ENCODE data around the gene SOX10. TPM values are rescaled to one million over a fixed set of nuclear protein-coding genes. Genes with fewer than 3 reads are reported as not detected.

Gene SOX10
- total and polyA plus RNA-seq, 2 donors (not counting 1 experiment from before 2014, with no cell fraction given): not detected

DNA sequence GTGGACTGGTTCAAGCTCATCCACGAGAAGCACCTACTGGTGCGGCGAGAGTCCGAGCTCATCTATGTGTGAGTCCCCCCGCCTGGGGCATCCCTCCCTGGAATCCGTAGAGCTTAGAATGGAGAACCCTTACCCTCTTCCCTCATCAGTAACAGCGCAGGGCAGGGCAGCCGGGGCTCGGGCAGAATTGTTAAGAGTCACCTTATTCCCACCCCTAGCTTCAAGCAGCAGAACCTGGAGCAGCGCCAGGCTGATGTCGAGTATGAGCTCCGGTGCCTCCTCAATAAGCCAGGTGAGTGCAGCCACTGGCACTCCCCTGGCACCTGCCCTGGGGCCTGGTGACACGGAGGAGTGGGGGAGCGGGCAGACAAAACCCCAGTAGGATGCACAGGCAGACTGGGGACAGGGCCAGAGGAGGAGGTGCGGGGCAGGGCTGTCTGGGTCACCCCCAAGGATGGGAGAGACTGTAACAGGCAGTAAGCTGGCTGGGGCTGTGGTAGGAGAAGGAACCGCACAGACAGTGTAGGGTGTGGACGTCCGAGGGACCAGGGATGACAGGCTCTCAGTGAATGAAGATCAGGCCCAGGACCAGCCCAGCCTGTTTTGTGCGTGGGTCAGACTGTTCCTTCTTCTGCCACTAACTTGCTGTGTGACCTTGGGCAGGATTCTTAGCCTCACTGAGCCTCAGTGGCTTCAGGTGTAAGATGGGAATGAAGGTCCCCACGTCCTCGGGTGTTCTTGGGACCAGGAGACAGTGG is 51.4 kb downstream of the SOX10 start:
- no peak overlapping the region for H3K4me3 ChIP-seq (ENCODE audit: control extremely low read depth in 1 of 5, extremely low read depth in 1 of 5, insufficient read depth in 1 of 5, low read depth in 2 of 5, low read length in 4 of 5)
- H3K9ac ChIP-seq (ENCODE audit: low read length): no peak overlapping the region
- Mint-ChIP-seq H3K27me3 (no peaks in the 10 kb centered on the region), H3K4me1 (peaks cover 19% of the 10 kb centered on the region), H3K4me3 (no peak overlapping the region), H3K27ac (no peak overlapping the region), H3K9me3 (ENCODE audit: insufficient read depth) (no peaks in the 10 kb centered on the region)
- H3K36me3 ChIP-seq (replicated peaks in 1 of 2; ENCODE audit: control extremely low read depth in 1 of 2, control insufficient read depth in 1 of 2, extremely low read depth in 1 of 2, insufficient read depth in 2 of 2, low read length in 1 of 2): peaks cover 0 to 41% of the 10 kb centered on the region in 2 experiments
- 97% methylated on average over 21 of the region's 21 CpGs for WGBS (ENCODE audit: insufficient coverage)
- no peak overlapping the region for H2AFZ ChIP-seq (ENCODE audit: insufficient read depth, low read depth, low read length, poor library complexity, severe bottlenecking)
- H3K27me3 ChIP-seq (replicated peaks in 1 of 4; ENCODE audit: control extremely low read depth in 1 of 4, control insufficient read depth in 3 of 4, insufficient read depth in 4 of 4, low read length in 3 of 4): no peaks in the 10 kb centered on the region
- TF ChIP-seq, protein P1, sequence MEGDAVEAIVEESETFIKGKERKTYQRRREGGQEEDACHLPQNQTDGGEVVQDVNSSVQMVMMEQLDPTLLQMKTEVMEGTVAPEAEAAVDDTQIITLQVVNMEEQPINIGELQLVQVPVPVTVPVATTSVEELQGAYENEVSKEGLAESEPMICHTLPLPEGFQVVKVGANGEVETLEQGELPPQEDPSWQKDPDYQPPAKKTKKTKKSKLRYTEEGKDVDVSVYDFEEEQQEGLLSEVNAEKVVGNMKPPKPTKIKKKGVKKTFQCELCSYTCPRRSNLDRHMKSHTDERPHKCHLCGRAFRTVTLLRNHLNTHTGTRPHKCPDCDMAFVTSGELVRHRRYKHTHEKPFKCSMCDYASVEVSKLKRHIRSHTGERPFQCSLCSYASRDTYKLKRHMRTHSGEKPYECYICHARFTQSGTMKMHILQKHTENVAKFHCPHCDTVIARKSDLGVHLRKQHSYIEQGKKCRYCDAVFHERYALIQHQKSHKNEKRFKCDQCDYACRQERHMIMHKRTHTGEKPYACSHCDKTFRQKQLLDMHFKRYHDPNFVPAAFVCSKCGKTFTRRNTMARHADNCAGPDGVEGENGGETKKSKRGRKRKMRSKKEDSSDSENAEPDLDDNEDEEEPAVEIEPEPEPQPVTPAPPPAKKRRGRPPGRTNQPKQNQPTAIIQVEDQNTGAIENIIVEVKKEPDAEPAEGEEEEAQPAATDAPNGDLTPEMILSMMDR (IDR thresholded peaks at IDR 0.05): no peak
- TF ChIP-seq EZH2 (IDR thresholded peaks at IDR 0.05; ENCODE audit: borderline replicate concordance, insufficient read depth, low read depth, low read length, poor library complexity, severe bottlenecking): no peak
- H4K20me1 ChIP-seq (ENCODE audit: control insufficient read depth, insufficient read depth, low read length, poor library complexity, severe bottlenecking): peaks cover 11% of the 10 kb centered on the region
- DNase-seq: no peak
- H3K9me3 ChIP-seq (ENCODE audit: control extremely low read depth in 1 of 3, control insufficient read depth in 2 of 3, insufficient read depth in 1 of 3, low read length in 2 of 3): no peaks in the 10 kb centered on the region
- H3K4me1 ChIP-seq (ENCODE audit: control insufficient read depth in 2 of 2, insufficient read depth in 2 of 2, low read length in 2 of 2): peaks cover 3 to 12% of the 10 kb centered on the region in 2 donors
- ChIA-PET POLR2A (interaction anchor here (0.5 to 0.6 kb wide), 2 partner anchors 17 to 299 kb away, joined by 3 to 7 read pairs; no protein-coding TSS in a partner anchor), CTCF (interaction anchor here (1.0 to 4.7 kb wide), 6 partner anchors 21 to 115 kb away, joined by 3 to 28 read pairs (median 6); partner anchors contain the start of genes C22orf23, MICALL1 and POLR2F)
- no peak overlapping the region for H3K4me2 ChIP-seq (replicated peaks; ENCODE audit: low read depth, low read length, poor library complexity, severe bottlenecking)
- intact Hi-C loops (cut with micrococcal nuclease): loop anchor here (5.0 kb wide), 1 partner anchor 36 kb away; no protein-coding TSS in a partner anchor
- H3K27ac ChIP-seq (ENCODE audit: low read length in 2 of 2): no peak overlapping the region
- peaks cover 3% of the 10 kb centered on the region for H3K79me2 ChIP-seq (ENCODE audit: control insufficient read depth, insufficient read depth, low read length)
- ATAC-seq (ENCODE audit: low read depth): no peak

DNA sequence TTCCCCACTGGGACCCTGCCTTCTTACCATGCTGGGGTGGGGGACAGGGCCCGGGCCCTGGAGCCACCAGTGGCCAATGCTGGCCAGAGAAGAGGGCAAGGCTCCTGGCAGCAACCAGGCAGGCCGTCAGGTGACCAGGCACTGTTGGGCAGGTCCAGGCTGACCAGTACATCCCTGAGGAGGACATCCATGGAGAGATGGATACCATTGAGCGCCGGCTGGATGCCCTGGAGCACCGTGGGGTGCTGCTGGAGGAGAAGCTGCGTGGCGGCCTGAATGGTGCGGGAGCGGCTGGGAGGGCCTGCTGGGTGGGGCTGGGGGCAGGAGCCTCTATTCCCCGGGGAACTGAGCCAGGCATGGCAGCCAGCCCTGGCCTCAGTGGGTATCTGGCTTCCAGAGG is 52.0 kb downstream of the SOX10 start:
- H3K27ac Mint-ChIP-seq: no peak overlapping the region
- no peaks in the 10 kb centered on the region for H3K27me3 Mint-ChIP-seq
- no peak overlapping the region for H3K4me3 Mint-ChIP-seq
- no peak overlapping the region for H3K27ac ChIP-seq (ENCODE audit: low read length in 2 of 2)
- DNase-seq: no peak
- H3K4me1 Mint-ChIP-seq: peaks cover 19% of the 10 kb centered on the region
- peaks cover 11% of the 10 kb centered on the region for H4K20me1 ChIP-seq (ENCODE audit: control insufficient read depth, insufficient read depth, low read length, poor library complexity, severe bottlenecking)
- H3K4me1 ChIP-seq (ENCODE audit: control insufficient read depth in 2 of 2, insufficient read depth in 2 of 2, low read length in 2 of 2): peaks cover 3 to 12% of the 10 kb centered on the region in 2 donors
- H3K4me2 ChIP-seq (replicated peaks; ENCODE audit: low read depth, low read length, poor library complexity, severe bottlenecking): no peak overlapping the region
- H3K9me3 Mint-ChIP-seq (ENCODE audit: insufficient read depth): no peaks in the 10 kb centered on the region
- TF ChIP-seq, protein P1 (IDR thresholded peaks at IDR 0.05): no peak
- no peak for TF ChIP-seq EZH2 (IDR thresholded peaks at IDR 0.05; ENCODE audit: borderline replicate concordance, insufficient read depth, low read depth, low read length, poor library complexity, severe bottlenecking)
- H3K36me3 ChIP-seq (replicated peaks in 1 of 2; ENCODE audit: control extremely low read depth in 1 of 2, control insufficient read depth in 1 of 2, extremely low read depth in 1 of 2, insufficient read depth in 2 of 2, low read length in 1 of 2): peaks cover 0 to 38% of the 10 kb centered on the region in 2 experiments
- POLR2A ChIA-PET: interaction anchor here (0.5 to 0.6 kb wide), 3 partner anchors 13 to 299 kb away, joined by 3 to 9 read pairs (median 7); no protein-coding TSS in a partner anchor
- H3K9me3 ChIP-seq (ENCODE audit: control extremely low read depth in 1 of 3, control insufficient read depth in 2 of 3, insufficient read depth in 1 of 3, low read length in 2 of 3): no peaks in the 10 kb centered on the region
- H3K4me3 ChIP-seq (ENCODE audit: control extremely low read depth in 1 of 5, extremely low read depth in 1 of 5, insufficient read depth in 1 of 5, low read depth in 2 of 5, low read length in 4 of 5): no peak overlapping the region
- WGBS (ENCODE audit: insufficient coverage): 94% methylated on average over 10 of the region's 10 CpGs
- ATAC-seq (ENCODE audit: low read depth): no peak
- H3K9ac ChIP-seq (ENCODE audit: low read length): no peak overlapping the region
- intact Hi-C loops (cut with micrococcal nuclease): loop anchor here (5.0 kb wide), 1 partner anchor 35 kb away; no protein-coding TSS in a partner anchor
- no peak overlapping the region for H2AFZ ChIP-seq (ENCODE audit: insufficient read depth, low read depth, low read length, poor library complexity, severe bottlenecking)
- H3K27me3 ChIP-seq (replicated peaks in 1 of 4; ENCODE audit: control extremely low read depth in 1 of 4, control insufficient read depth in 3 of 4, insufficient read depth in 4 of 4, low read length in 3 of 4): no peaks in the 10 kb centered on the region
- H3K79me2 ChIP-seq (ENCODE audit: control insufficient read depth, insufficient read depth, low read length): peaks cover 3% of the 10 kb centered on the region
- CTCF ChIA-PET: interaction anchor here (1.0 to 4.7 kb wide), 5 partner anchors 27 to 114 kb away, joined by 3 to 28 read pairs (median 8); partner anchors contain the start of gene MICALL1
